GM06990 (cell line): ENCODE results near the gene BACE2.
"Not testable (repeated sequence)": the region's sequence is repeated elsewhere in the genome, so short reads cannot be mapped to it uniquely, and the experiment has no call there.

ENCODE experiments used
- DNase-seq: peaks from one replicate; pipeline ENCODE4 v3.0.0-alpha.2; 2011; ENCODE audit not compliant: insufficient read length; ENCODE audit errors: extremely low read depth
- H3K27me3 ChIP-seq: replicated peaks from 2 replicates; pipeline ENCODE4 v1.6.0; 2011; ENCODE audit warnings: low read length; ENCODE audit not compliant: control insufficient read depth, insufficient read depth
- H3K36me3 ChIP-seq: 2 replicates; pipeline ENCODE4 v1.5.1; 2011; ENCODE audit warnings: low read length; ENCODE audit not compliant: control insufficient read depth, insufficient read depth
- H3K4me3 ChIP-seq: replicated peaks from 2 replicates; pipeline ENCODE4 v1.5.1; 2011; ENCODE audit warnings: low read depth, mild to moderate bottlenecking, control low read depth, low read length
- TF ChIP-seq, protein P1 (sequence below): IDR thresholded peaks from 2 replicates; pipeline ENCODE4 v1.5.1; 2011; ENCODE audit warnings: low read length, control low read depth, mild to moderate bottlenecking, inconsistent platforms; ENCODE audit not compliant: insufficient read depth, poor library complexity, severe bottlenecking

BACE2 gene

DNA sequence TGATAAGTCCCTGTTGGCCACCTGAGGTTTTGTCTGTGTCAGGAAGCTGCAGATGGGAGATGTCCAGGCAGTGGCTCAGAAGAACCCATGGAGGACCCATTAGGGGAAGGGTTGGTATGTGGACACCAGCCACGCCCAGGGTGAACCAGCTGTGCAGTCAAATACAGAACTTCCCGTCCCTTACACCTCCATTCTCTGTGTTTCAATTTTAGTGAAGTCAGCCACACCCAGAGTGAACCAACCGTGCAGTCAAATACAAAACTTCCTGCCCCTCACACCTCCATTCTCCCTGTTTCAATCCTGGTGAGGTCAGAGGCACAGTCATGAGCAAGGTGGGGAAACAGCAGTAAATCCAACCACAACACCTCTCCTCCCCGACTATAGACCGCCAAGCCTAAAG is 27.4 kb downstream of the BACE2 start:
- Histone ChIP-seq H3K36me3 (no peaks in the 10 kb centered on the region), H3K4me3 (no peak overlapping the region), H3K27me3 (no peaks in the 10 kb centered on the region; the same call in 1 of the 2 replicates)
- no peak for DNase-seq
- TF ChIP-seq, protein P1, sequence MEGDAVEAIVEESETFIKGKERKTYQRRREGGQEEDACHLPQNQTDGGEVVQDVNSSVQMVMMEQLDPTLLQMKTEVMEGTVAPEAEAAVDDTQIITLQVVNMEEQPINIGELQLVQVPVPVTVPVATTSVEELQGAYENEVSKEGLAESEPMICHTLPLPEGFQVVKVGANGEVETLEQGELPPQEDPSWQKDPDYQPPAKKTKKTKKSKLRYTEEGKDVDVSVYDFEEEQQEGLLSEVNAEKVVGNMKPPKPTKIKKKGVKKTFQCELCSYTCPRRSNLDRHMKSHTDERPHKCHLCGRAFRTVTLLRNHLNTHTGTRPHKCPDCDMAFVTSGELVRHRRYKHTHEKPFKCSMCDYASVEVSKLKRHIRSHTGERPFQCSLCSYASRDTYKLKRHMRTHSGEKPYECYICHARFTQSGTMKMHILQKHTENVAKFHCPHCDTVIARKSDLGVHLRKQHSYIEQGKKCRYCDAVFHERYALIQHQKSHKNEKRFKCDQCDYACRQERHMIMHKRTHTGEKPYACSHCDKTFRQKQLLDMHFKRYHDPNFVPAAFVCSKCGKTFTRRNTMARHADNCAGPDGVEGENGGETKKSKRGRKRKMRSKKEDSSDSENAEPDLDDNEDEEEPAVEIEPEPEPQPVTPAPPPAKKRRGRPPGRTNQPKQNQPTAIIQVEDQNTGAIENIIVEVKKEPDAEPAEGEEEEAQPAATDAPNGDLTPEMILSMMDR: no peak

DNA sequence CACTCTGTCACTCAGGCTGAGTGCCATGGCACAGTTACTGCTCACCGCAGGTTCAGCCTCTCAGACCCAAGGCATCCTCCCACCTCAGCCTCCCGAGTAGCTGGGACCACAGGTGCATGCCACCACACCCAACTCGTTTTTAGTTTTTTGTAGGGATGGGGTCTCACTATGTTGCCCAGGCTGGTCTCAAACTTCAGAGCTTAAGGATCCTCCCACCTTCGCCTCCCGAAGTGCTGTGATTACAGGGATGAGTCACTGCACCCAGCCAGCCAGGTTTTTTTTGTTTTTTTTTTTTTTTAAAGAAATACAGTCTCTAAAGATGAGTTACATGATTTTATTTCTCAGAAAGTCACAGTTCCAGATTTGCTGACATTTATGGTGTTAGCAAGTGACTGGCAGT is 29.0 kb downstream of the BACE2 start:
- no peak overlapping the region for H3K4me3 ChIP-seq
- TF ChIP-seq, protein P1: no peak
- no peaks in the 10 kb centered on the region; the same call in 1 of the 2 replicates for H3K27me3 ChIP-seq
- DNase-seq: no peak
- no peaks in the 10 kb centered on the region for H3K36me3 ChIP-seq

DNA sequence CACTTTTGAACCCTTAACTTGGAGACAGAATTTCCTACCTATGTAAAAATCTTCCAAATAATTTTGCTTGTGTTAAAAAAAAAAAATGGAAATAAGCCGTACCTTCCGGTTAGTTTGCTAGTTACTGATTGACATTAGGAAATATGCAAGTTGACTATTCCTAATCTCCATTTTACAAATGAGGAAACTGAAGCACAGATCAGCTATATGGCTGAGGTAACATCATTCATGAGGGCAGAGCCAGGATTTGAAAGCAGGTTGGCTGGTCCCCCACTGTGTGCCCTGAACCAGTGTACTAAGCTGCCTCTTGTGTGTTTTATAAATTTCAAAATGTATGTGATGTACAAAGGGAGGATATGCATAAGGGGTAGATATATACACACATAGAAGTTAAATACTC is 29.6 kb downstream of the BACE2 start:
- TF ChIP-seq, protein P1: no peak
- Histone ChIP-seq H3K36me3 (no peaks in the 10 kb centered on the region), H3K4me3 (no peak overlapping the region), H3K27me3 (no peaks in the 10 kb centered on the region; the same call in 1 of the 2 replicates)
- DNase-seq: no peak

DNA sequence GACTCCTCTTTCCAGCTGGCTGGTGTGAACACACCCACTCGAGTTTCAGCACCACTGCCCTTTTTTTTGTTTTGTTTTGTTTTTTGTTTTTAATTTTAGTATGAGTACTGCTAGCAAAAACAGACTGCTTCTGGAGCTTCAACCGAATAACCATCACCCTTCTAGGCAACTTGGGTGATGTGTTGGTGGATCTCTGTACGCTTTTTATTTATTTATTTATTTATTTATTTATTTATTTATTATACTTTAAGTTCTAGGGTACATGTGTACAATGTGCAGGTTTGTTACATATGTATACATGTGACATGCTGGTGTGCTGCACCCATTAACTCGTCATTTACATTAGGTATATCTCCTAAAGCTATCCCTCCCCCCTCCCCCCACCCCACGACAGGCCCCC is 30.7 kb downstream of the BACE2 start:
- H3K36me3 ChIP-seq, DNase-seq, H3K4me3 ChIP-seq, H3K27me3 ChIP-seq: not testable (repeated sequence)

DNA sequence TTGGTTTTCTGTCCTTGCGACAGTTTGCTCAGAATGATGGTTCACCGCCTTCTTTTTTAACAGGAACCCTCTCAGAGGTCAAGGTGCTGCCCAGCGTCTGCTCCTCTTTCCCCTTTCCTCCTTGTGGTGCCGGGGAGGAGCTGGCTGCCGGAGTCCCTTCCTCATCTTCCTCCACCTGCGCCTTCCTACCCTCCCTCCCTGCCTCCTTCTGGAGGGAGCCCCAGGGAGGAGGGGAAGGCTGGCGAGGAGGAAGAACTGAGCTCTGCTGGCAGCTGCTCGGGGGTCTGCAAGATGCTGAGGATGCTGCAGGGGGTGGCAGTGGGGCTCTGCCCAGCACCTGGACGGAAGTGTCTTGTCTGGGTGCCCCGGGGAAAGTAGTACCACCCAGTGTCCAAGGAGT is 31.2 kb downstream of the BACE2 start:
- TF ChIP-seq, protein P1: no peak
- no peaks in the 10 kb centered on the region for H3K36me3 ChIP-seq
- no peak overlapping the region for H3K4me3 ChIP-seq
- H3K27me3 ChIP-seq: no peaks in the 10 kb centered on the region; the same call in 1 of the 2 replicates
- no peak for DNase-seq

DNA sequence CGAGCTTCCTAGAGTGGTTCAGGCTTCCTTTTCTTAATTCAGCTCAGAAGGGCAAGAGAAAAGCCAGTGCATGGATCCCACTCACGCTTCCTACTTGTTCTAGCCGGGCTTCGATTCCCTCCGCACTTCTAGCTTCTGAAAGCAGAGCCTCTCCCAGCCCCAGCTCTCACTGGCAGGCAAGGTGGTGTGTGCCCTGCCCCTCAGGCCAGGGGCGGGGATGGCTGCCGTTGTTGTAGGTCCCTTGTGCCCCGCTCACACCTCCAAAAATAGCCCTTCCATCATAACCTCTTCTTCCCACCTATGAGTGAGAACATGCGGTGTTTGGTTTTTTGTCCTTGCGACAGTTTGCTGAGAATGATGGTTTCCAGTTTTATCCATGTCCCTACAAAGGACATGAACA is 31.6 kb downstream of the BACE2 start:
- Histone ChIP-seq H3K36me3 (no peaks in the 10 kb centered on the region), H3K4me3 (no peak overlapping the region), H3K27me3 (no peaks in the 10 kb centered on the region; the same call in 1 of the 2 replicates)
- DNase-seq: no peak
- TF ChIP-seq, protein P1: no peak
